MCF 10A (cell line): ENCODE results near the gene TMEM17. TPM values are rescaled to one million over a fixed set of nuclear protein-coding genes. Genes with fewer than 3 reads are reported as not detected.

ENCODE experiments used
- BruUV-seq: library from RNA; stranded (reverse); fragments of 400-500 nt; replicated peaks from 2 replicates; lab custom pipeline; 2021; lab: Mats Ljungman, UMichigan
- CTCF ChIA-PET: fragments of 300-600 bp; sonication (Branson Sonifier 250); formaldehyde crosslinking; extraction: SDS; loops from one replicate; lab custom pipeline; 2021; ENCODE audit warnings: antibody characterized with exemption, inconsistent platforms; lab: Yijun Ruan, JAX
- POLR2A ChIA-PET: fragments of 300-600, 350-650 bp; sonication (Branson Sonifier 250); formaldehyde crosslinking; extraction: SDS; loops from one replicate; lab custom pipeline; 2020; ENCODE audit warnings: antibody characterized with exemption, inconsistent platforms; lab: Yijun Ruan, JAX
- DNase-seq: peaks from one replicate; pipeline ENCODE4 v3.0.0-alpha.2; 2018; ENCODE audit not compliant: unreplicated experiment
- H3K27ac Mint-ChIP-seq: one replicate; pipeline ENCODE4 v1.8.0; 2022; ENCODE audit warnings: mild to moderate bottlenecking, low read depth, mixed read lengths; ENCODE audit not compliant: unreplicated experiment
- H3K27me3 Mint-ChIP-seq: one replicate; pipeline ENCODE4 v1.8.0; 2022; ENCODE audit warnings: mixed read lengths; ENCODE audit not compliant: insufficient read depth, unreplicated experiment
- H3K36me3 Mint-ChIP-seq: one replicate; pipeline ENCODE4 v1.8.0; 2022; ENCODE audit warnings: mild to moderate bottlenecking, moderate library complexity, mixed read lengths; ENCODE audit not compliant: insufficient read depth, unreplicated experiment
- H3K4me1 Mint-ChIP-seq: one replicate; pipeline ENCODE4 v1.8.0; 2022; ENCODE audit warnings: mixed read lengths; ENCODE audit not compliant: insufficient read depth, unreplicated experiment
- H3K4me3 Mint-ChIP-seq: one replicate; pipeline ENCODE4 v1.8.0; 2022; ENCODE audit warnings: mild to moderate bottlenecking, moderate library complexity, mixed read lengths; ENCODE audit not compliant: unreplicated experiment
- H3K9me3 Mint-ChIP-seq: one replicate; pipeline ENCODE4 v1.8.0; 2022; ENCODE audit warnings: mixed read lengths; ENCODE audit not compliant: unreplicated experiment
- intact Hi-C: fragments of 100-400 bp; cut with micrococcal nuclease; formaldehyde crosslinking; loops from 2 replicates; pipeline ENCODE4 v1.14.1; 2022
- total RNA-seq: library from RNA; stranded (reverse); gene quantifications from 2 replicates; pipeline ENCODE4 v1.2.3, GENCODE V29; 2022
- TF ChIP-seq, protein P1 (sequence below): fragments of 200-600 bp; IDR thresholded peaks from one replicate; pipeline ENCODE4 v1.8.0; 2022; ENCODE audit warnings: antibody characterized with exemption, mild to moderate bottlenecking; ENCODE audit not compliant: unreplicated experiment

Gene TMEM17
- total RNA-seq, 1 experiment from 2014 or later = 2.6 TPM

- ChIA-PET CTCF (interaction anchor here (0.6 to 1.9 kb wide), 5 partner anchors 10 to 308 kb away, joined by 3 to 9 read pairs (median 3); no protein-coding TSS in a partner anchor), POLR2A (interaction anchor here (0.6 kb wide), 1 partner anchor 331 kb away, joined by 3 read pairs; no protein-coding TSS in a partner anchor)
- DNase-seq = no peak
- peak overlapping the region; percentile 69 for H3K27ac Mint-ChIP-seq
- no peaks in the 10 kb centered on the region for H3K9me3 Mint-ChIP-seq
- intact Hi-C loops = no loop called here
- peaks cover 8% of the 10 kb centered on the region for H3K4me1 Mint-ChIP-seq
- H3K36me3 Mint-ChIP-seq = no peaks in the 10 kb centered on the region
- no TSS peak for BruUV-seq
- TF ChIP-seq, protein P1, sequence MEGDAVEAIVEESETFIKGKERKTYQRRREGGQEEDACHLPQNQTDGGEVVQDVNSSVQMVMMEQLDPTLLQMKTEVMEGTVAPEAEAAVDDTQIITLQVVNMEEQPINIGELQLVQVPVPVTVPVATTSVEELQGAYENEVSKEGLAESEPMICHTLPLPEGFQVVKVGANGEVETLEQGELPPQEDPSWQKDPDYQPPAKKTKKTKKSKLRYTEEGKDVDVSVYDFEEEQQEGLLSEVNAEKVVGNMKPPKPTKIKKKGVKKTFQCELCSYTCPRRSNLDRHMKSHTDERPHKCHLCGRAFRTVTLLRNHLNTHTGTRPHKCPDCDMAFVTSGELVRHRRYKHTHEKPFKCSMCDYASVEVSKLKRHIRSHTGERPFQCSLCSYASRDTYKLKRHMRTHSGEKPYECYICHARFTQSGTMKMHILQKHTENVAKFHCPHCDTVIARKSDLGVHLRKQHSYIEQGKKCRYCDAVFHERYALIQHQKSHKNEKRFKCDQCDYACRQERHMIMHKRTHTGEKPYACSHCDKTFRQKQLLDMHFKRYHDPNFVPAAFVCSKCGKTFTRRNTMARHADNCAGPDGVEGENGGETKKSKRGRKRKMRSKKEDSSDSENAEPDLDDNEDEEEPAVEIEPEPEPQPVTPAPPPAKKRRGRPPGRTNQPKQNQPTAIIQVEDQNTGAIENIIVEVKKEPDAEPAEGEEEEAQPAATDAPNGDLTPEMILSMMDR = no peak
- H3K27me3 Mint-ChIP-seq = no peaks in the 10 kb centered on the region
- no peak overlapping the region for H3K4me3 Mint-ChIP-seq
Observed at GRCh38 chr2:62467100-62467474, 38.9 kb downstream of the TMEM17 start.

DNA sequence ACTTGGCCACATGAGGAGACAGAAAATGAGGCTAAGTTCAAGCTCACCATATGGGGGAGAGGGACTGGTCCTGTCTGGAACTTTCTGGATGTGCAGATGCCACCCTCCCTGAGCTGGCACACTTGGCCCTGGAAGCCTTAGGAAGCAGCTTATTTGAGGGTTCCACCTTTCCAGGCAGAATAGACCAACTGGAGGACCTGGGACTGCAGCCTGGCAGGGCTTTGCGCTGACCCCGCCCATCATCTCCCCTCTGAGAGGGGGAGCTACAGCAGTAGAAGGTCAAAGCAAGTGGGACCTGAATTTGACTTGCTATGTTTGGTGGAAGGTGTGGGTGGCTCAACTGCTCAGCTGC is 39.5 kb downstream of the TMEM17 start:
- Mint-ChIP-seq H3K27me3 (no peaks in the 10 kb centered on the region), H3K36me3 (no peaks in the 10 kb centered on the region), H3K4me3 (no peak overlapping the region), H3K9me3 (no peaks in the 10 kb centered on the region), H3K4me1 (peaks cover 8% of the 10 kb centered on the region), H3K27ac (no peak overlapping the region)
- intact Hi-C loops = no loop called here
- BruUV-seq = no TSS peak
- TF ChIP-seq, protein P1 = no peak
- ChIA-PET CTCF (interaction anchor here (1.0 to 1.9 kb wide), 2 partner anchors 10 to 298 kb away, joined by 3 to 9 read pairs; no protein-coding TSS in a partner anchor), POLR2A (interaction anchor here (0.6 kb wide), 1 partner anchor 330 kb away, joined by 3 read pairs; no protein-coding TSS in a partner anchor)
- DNase-seq = no peak

- intact Hi-C loops = no loop called here
- no peaks in the 10 kb centered on the region for H3K9me3 Mint-ChIP-seq
- no peak for DNase-seq
- peaks cover 8% of the 10 kb centered on the region for H3K4me1 Mint-ChIP-seq
- H3K36me3 Mint-ChIP-seq = no peaks in the 10 kb centered on the region
- H3K4me3 Mint-ChIP-seq = no peak overlapping the region
- POLR2A ChIA-PET = interaction anchor here (0.6 to 0.7 kb wide), 2 partner anchors 279 to 330 kb away, joined by 3 read pairs; no protein-coding TSS in a partner anchor
- CTCF ChIA-PET = interaction anchor here (0.5 to 1.9 kb wide), 2 partner anchors 9 to 275 kb away, joined by 3 to 9 read pairs; no protein-coding TSS in a partner anchor
- H3K27me3 Mint-ChIP-seq = no peaks in the 10 kb centered on the region
- no peak overlapping the region for H3K27ac Mint-ChIP-seq
- BruUV-seq = no TSS peak
- TF ChIP-seq, protein P1 = no peak
Observed at GRCh38 chr2:62465741-62466502, 40.1 kb downstream of the TMEM17 start.

DNA sequence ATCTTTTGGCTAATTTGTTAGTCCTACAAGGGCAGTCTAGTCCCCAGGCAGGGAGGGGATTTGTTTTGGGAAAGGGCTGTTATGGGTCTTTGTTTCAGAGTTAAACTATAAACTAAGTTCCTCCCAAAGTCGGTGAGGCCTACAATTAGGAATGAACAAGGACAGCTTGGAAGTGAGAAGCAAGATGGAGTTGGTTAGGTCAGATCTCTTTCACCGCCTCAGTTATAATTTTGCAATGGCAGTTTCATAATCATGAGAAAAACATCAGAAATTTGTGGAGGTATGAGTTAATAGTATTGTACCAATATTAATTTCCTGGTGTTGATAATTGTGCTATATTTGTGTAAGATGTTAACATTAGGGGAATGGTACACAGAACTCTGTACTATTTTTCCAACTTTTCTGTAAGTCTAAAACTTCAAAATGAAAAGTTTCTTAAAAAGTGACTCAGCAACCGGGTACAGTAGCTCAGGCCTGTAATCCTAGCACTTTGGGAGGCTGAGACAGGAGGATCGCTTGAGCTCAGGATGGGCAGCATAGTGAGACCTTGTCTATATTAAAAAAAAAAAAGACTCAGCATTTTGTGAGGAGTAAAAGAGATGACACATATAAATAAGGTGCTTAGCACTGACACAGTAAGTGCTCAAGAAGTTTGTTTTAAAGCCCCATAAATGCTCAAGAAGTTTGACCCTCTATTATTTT is 40.8 kb downstream of the TMEM17 start:
- ChIA-PET POLR2A (interaction anchor here (0.6 to 0.7 kb wide), 3 partner anchors 89 to 279 kb away, joined by 3 read pairs; no protein-coding TSS in a partner anchor), CTCF (interaction anchor here (0.5 kb wide), 1 partner anchor 275 kb away, joined by 3 read pairs; no protein-coding TSS in a partner anchor)
- Mint-ChIP-seq H3K27ac (peak overlapping the region; percentile 17), H3K36me3 (peaks cover 4% of the 10 kb centered on the region), H3K4me1 (peaks cover 8% of the 10 kb centered on the region), H3K9me3 (no peaks in the 10 kb centered on the region), H3K27me3 (no peaks in the 10 kb centered on the region), H3K4me3 (no peak overlapping the region)
- TF ChIP-seq, protein P1 = no peak
- BruUV-seq = no TSS peak
- intact Hi-C loops = no loop called here
- no peak for DNase-seq
